Fibroblast of gingiva (primary cell): ENCODE data around the gene SFXN5.

ENCODE experiments used
- DNase-seq: peaks from one replicate; pipeline ENCODE4 v3.0.0-alpha.2; 2011; ENCODE audit warnings: low read depth

The SFXN5 gene

DNA sequence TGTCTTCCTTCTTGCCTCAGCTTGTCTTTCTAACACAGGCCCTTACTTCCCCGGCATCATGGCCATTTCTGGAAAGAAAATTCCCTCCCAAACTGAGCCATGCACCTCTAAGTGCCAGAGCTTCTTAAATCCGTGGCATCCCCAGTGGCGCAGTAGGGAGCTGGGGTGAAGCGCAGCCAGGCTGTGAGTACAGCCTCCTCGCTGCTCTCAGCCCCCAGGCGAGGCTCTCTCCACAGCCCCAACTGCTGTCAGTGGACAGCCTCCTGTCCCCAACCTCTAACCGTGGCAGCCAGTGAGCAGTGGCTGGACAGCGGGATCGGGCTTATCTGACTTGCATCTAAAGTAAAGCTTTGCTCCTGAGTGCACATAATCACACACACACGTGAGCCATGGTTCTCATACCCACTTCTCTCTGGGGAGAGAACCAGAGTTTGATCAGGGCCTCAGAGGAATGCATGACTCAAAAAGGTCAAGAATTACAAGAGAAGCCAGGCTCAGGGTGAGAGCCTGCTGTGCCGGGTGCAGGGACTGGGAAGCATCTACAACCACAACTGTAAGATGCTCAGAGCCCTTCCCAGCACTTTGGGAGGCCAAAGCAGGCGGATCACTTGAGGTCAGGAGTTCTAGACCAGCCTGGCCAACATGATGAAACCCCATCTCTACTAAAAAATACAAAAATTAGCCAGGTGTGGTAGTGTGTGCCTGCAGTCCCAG is 50.7 kb downstream of the SFXN5 start:
- peak; percentile 94 for DNase-seq

DNA sequence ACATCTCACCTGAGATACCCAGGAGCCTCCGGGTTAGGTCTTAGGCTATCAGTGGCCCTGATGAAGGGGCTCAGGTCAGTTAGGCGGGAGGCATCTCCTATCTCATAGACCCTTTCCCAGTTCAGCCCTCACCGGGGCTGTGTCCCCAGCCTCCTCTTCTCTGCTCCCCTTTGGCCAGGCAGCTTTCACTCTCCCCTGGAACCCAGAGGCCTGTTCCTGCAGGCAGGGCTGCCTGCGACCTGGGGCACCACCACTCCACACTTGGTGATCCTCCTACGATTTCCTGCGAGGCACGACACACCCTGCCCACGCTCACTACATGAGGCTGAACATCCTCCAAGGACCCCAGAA is 51.2 kb downstream of the SFXN5 start:
- no peak for DNase-seq

DNA sequence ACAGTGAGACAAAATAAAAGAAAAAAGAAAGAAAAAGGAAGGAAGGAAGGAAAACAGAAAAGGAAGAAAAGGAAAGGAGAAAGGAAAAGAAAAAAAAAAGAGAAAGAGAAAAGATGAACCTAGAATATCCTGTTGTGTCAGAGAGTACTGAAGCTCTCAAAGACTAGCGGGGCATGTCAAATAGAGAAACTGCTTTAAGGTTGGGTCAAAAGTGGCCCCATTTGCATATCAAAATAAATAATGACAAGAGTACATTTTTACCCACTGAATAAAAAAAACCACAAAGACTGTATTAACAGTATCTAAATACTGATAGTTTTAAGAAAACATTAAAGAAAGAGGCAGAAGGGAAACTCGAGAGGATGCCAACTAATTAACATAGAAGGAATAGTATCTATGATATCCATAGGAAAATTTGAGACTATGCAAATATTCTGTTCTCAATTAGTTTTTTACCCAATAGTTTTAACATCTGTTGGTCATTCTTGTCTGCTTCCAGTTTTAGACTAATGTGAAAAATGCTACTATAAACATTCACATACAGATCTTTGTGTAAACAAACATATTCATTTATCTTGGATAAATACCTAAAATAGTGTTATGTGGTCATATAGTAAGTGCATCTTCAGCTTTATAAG is 53.2 kb downstream of the SFXN5 start:
- DNase-seq, result peak; percentile 89

DNA sequence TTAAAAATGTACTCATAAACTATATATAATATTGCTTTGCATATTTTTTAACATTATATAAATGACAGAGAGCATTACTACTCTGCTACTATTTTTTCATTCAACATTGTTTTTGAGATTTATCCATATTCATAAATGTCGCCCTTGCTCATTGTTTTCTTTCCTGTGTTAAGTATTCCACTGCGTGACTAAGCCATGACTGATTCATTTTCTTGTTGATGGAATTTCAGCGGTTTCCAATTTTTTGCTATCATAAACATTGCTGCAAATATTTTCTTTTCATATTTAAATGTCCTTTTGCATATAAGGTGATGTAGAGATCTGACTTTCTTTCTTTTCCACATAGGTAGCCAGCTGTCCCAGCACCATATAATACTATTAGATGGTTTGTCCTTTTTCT is 57.6 kb downstream of the SFXN5 start:
- DNase-seq, result peak; percentile 36

DNA sequence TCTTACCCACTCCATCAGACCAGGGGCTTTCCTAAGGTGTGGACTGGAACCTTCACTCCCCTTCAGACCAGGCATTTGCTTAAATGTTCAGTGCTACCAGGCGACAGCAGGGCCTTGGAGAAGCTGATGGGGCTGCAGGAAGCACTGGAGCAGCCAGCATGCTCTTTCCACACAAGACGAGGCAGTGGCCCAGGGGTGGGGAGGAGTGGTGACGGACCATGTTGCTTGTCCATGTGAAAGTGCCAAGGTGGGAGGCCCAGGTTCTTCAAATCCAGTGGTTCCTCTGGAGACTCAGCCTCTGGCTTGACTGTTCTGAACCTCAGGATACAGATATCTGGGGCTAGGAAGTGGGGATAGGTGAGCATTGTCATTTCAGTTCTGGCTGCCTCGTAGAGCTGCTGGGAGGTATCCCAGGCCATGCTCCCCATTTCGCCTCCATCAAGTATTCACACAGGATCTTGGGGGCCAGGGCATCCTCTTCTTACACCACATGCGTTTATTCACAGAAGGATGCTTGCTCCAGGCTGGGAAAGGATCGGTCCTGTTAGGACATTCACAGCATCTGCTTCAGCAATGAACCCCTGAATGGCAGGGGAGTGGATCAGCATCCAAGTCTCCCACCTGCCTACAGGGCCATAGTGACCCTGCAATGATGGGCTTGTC is 62.2 kb downstream of the SFXN5 start:
- DNase-seq, result no peak

DNA sequence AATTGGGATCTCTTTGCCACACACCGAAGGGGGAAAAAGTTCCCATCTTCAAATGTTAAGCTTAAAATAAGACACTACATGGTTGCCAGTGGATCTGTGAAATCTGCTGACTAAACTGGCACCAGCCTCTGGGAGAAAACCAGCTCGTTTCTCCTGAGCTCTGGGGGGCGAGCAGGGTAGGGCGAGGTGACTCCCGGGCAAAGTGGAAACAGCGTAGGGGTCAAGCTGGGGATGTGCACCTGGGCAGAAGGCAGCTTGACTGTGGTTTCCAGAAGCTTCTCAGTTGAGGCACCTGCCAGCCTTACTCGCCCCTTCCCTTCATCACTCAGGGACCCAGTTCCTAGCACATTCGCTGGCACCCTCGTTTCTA is 62.8 kb downstream of the SFXN5 start:
- no peak for DNase-seq

DNA sequence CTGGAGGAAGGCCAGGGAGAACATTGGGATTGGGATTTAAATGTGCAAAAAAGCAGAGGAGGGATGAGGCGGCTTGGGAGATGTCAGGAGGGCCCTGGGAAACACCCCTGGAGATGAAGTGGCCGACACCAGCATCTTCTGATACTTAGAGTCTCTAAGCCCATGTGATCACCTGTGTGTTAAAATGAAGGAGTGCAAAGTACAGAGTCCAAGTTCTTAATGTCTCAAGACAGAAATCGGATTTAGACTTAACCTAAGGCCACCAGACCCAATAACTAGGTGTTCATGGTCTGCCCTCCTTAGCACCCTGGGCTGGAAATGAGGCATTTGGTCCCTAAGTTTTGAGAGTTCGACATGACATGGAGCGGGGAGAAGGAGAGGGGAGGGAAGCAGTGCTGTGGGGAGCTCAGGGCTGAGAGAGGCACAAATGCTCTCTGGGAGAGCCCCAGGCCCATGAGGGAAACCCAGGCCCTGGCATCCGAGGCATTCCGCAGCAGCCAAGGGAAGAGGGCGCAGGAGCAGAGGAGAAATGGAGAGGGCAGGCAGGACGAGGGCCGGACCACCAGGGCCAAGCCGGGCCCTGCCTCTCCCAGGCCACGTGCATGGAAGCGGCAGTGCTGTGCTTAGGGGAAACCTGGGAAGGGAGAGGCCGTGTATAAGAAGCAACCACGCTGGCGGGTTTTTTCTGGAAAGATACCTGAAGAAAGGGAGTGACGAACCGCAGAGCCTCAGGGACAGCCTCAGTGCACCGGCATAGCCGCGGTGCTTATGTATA is 63.3 kb downstream of the SFXN5 start:
- no peak for DNase-seq

DNA sequence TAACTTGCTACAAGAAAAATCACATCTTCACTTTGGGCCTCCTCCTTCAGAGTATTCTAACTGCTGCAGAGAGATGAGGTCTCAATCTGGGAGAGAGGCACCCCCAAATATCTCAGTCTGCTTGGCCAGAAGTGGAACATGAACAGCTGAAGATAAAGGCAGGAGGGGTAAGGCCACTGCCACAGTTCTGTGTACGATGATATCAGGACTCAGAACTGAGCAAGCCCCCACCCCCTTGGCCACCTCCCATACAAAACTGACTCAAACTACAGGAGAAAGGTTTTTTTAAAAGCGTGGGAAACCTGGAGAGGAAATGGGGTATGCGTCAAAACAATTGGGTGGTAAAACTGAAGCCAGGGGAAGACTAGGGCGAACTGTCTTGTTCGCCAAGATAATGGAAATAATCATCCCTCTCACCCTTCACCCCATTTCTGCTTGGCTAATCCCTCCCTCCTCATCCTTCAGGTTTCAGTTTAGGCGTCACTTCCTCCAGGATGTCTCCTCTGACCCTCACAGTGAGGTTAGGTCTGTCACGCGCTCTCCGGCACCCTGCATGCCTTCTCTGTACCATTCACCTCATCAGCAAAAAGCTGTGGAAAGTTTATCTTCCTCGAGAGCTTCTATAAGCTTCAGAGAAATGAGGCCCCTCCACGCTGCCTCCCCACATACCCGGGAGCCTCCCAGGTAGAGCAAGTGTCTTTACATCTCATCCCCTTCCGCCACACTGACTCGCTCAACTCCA is 64.4 kb downstream of the SFXN5 start:
- no peak for DNase-seq

DNA sequence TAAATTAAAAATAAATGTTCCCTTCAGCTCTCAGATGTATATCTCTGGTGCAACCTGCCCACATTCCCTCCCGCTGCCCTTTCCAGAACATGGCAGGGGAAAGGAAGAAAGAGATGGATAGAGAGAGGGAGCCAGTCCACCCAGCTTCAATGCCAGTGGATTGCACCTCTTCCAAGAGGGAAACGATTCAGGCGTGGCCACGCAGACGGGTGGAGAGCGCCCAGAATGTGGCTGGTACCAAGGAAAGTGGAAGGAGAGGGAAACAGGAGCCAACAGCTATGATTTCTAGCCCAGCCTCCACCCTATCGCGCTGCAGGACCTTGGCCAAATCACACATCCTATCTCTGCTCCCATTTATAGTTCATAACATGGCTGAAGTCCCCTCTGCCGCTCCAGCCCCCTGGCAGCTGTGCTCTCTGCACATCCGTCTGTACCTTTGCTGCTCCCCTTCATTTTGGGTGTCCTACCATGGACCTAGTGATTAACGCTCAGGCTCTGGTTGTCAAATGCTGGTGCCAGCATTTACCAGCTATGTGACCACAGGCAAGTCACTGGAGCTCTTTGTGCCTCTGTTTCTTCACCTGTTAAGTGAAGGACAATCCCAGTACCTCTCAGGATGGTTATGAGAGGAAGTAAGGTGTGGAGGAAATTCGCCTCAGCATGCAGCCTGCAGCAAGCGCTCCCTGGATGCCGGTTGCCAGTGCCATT is 66.5 kb downstream of the SFXN5 start:
- no peak for DNase-seq

DNA sequence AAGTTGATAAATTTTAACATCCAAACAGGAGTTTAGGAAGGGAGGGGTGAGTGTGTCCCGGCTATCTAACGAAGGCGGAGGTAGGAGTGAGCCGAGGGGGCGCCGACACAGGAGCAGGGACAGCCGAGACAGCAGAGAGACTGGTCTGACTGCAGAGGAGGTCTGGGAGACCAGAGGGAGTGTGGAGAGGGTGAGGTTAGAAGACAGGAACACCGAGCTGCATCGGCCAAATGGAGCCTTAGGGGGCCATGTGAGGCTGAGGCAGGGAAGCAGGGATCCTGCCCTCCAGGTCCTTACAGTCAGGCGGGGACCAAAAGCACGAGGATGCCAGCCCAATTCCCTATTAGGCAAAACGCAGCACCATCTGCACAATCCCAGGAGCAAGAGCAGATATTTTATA is 67.0 kb downstream of the SFXN5 start:
- no peak for DNase-seq

DNA sequence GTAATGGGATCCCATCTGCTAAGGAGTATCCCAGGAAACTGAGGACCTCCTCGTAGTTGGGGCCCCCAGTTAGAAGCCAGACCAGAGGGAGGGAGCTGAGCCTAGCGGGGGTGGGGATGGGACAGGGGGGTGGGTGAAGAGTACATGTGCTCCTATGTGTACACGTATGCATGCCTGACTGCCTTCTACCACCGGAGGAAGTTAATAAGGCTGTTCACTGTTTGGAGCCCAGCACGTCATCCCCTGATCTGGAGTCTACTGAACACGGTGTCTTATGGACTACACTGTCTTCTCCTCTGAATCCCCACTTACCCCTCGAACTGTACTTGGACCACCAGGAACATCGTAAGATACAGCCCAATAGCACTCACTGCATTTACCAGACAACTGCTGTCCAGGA is 68.5 kb downstream of the SFXN5 start:
- DNase-seq, result no peak

DNA sequence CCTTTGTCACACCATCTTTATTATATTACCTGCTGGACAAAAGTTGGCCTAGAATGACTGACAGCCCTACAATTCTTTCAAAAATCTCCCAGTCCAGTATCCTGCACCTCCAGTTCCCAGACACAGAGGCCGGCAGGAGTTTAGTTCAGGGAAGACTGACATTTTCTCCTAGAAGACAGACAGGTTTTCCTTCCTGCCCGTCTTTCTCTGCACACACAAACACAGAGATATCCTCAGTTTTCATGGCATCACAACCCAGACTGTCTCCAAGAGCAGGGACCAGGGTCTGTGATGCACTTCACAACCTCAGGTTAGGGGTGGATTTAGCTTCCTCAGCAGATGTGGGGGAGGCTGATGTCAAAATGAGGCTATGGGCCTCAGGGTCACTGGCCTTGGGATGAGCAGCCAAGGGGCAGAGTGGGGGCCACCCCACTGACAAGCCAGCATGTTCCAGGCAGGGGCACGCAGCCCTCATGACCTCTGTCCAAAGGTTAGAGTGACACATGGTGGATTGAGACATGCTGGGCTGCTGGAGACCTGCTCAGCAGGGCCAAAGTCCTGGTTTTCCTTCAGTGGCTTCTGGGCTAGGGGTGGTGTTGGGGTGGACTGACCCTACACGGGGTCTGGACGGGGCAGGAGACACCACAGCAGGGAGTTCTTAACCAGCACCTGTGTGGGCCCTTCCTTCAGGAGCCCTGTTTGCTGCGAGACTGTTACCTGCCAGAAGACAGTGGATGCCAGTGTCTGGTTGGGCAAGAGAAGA is 70.5 kb downstream of the SFXN5 start:
- no peak for DNase-seq

DNA sequence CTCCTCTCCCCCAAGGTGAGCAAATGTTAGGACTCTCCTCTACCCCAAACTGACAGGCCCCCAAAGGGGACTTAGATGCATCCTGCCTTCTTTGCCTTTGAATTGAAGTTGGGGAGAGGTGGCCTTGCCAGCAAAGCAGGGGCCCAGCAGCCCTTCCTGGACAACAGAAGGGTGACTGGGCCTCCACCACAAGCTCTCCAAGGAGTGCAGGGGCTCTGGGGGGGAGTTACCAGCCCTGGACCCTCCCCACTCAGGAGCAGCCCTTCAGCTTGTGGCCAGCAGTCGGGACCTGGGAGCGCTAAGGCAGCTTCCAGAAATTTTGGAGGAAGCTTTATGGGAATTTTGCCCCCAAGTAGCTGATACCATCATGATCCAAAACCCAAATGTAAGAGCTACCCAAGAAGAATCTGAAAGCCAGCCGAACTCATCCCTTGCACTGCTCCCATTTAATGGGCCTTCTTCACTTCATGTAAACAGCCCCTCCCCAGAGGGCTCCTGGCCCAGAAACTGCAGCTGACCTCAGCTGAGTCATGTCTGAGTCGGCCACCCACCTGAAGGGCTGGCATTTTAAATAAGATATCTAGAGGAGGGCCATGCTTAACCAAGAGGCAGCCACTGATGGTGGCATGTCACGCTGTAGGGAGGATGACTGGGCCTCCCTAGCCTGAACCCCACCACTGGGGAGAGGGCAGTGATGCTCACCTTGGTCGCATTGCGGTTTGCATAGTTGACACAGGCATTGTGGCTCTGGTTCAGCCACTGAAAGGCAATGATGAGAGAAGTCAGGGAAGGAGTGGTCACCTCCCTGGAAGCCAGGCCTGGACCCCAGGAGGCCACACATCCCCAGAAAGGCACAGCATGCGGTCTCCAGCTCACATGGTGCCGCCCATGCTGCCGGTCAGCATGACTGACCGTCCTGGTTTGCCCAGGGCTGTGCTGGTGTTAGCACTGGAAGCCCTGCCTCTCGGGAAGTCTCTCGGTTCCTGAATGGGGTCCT is 71.5 kb downstream of the SFXN5 start:
- no peak for DNase-seq

DNA sequence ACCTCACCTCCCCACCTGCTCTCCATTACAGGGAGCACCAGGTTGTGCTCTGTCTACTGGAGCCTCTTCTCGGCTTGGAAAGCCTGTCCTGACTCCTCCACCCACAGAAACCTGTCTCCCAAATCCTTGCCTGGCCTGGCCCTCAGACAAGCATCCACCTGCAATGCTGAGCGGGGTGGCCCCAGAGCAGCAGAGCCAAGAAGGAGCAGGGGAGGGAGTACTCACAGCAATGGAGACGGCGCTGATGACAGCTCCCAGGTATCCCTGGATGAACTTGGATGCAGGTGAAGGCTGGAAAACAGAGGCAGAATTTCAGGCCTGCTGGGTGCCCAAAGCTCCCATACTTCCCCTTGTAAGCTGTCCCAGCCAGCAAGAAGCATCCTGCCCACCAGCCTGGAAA is 72.8 kb downstream of the SFXN5 start:
- DNase-seq, result no peak

DNA sequence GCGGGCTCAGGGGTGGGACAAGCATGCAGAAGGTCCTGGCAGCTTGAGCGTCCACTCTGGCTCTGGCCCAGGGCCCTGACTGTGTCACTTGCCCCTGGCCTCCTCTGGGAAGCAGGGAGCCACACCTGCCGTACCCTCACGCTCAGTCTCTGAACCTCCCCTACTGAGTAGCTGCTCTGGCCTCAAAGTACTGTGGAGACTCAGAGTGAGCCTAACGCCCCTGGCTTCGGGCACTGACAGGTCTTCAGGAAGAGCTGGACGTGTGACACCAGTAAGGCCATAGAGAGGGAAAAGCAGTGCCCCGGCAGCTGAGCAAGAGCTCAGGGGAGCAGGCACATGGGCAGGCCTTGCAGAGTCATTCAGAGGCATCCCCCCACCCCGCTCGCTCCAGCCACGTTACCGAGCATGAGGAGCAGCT is 73.3 kb downstream of the SFXN5 start:
- DNase-seq, result no peak

DNA sequence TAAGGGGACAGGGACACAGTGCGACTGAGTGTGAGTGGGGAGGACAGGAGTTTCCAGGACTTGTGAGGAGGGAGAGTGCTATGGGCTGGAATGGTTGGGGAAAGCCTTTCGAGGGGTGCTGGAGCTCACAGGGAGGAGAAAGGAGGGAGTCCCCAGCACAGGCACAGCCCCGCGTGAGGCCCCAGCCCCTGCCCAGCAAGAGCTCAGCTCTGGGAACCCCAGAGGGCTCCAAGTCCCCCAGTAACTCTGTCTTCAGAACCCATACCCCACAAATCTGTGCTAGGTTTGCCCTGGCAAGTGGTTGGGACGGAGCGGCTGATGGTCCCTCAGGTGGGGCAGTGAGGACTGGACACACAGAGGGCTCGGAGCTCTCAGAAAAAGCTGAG is 75.4 kb downstream of the SFXN5 start:
- DNase-seq, result no peak

DNA sequence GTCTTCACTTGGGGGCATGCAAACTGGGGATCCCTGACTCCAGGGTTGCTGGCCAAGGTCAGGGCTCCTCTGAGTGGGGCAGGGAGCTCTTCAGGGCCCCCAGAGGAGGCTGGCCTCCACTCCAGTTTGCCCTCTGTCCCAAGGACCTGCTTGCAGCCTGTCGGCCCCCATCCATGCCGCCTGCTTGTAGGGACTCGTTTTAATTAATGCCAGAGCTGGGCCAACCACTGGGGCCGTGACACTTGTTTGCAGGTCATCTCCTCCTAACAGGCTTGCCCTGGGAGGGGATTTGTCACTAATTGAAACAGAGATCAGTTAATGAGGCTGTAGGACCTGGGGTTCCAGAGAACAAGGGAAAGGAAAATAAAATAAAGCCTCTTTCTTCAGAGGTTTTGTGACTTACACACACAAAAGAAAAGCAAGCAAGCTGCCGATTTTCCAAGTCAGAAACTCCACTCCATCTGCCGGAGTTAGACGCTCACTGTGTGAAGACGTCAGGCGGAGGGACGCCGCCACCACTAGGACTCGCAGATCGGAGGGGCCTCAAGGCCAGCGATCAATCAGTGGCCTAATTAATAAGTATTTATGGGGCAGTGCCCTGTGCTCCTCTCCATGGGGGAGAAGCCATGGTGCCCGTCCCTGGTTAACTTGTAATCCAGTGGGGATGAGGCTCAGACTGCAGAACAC is 75.9 kb downstream of the SFXN5 start:
- DNase-seq, result no peak

DNA sequence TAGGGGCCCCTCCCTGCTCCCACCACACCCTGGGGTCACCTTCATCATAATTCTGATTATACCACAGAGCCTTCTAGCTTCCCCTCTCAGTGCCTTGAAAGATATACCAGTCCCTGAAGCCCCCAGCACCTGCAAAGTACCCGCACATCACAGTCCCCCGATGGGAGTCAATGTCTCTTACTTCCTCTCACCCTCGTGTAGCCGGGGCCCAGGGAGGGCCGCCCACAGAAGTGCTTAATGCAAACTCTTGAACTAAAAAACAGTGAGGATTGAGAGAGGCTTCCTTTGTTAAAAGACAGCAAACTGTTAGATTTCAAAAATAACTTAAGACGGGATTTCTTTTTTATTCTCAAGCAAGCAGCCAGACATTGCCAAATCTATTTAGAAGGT is 76.5 kb downstream of the SFXN5 start:
- DNase-seq, result no peak
